Amniotic stem cell (primary cell): Measurements from ENCODE around the gene ACTN1.

Experiments
- DNase-seq: peaks from one replicate; lab custom pipeline; 2025; lab: John Stamatoyannopoulos, UW

ACTN1 gene

DNA sequence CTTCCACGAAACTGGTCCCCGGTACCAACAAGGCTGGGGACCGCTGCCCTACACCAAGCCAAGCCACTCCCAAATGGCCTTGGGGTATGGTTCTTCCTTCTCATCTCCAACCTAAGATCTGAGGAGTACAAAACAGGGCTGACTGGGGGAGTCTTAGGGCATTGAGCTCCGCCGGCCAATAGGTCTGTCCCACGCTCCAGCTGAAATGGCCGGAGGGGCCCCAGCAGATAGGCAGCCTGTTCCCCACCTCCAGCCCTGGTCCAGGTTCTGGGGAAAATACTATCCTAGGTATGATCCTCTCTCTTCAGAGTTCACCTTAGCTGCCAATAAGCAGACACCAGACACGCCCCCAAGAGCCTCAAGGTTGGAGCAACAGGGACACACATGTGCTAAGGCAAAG lies 90.2 kb downstream of the ACTN1 start:
- DNase-seq = no peak

DNA sequence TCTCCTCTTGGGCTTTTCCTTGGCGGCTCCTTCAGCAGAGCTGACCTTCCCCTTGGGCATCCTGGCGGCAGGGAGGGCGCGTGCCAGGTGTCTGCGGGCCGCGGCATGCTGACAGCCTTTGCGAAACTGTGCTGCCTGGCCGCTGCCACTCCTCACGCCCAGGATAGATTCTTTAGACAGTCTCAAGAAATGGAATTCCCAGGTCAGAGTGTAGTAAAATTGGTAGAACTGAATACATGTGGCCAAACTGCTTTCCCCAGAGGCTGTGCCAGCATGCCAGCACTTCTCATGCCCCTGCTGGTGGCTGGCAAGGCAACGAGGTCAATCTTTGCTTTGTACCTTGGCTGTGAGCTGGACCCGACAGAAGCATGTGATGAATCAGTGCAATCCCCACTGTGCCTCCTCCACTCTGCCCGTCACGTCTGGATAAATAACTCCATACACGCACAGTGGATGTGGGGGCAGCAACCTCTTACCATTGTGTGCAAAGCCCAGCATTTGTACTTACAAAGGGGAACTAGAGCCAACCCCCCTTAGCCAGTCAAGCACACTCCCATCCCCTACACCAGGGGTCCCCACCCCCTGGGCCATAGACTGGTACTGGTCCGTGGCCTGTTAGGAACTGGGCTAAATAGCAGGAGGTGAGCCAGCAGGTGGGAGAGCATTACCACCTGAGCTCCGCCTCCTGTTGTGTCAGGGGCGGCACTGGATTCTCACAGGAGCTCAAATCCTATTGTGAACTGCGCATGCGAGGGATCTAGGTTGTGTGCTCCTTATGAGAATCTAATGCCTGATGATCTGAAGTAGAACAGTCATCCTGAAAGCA lies 90.9 kb downstream of the ACTN1 start:
- DNase-seq = no peak

DNA sequence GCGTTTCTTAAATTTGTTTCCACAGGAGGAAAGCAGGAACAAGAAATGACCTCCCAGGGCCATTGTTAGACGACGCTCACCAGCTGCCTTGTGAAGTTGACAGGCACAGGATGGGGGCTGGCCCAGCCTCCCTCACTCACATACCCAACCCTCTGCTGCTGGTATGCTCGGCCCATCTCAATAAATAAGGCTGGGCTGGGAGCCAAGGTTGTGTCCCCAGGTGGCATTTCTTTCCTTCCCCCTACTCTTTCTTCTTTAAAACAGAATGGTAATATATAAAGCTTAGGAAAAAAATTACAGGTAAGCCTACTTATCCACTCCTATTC lies 93.0 kb downstream of the ACTN1 start:
- no peak for DNase-seq

DNA sequence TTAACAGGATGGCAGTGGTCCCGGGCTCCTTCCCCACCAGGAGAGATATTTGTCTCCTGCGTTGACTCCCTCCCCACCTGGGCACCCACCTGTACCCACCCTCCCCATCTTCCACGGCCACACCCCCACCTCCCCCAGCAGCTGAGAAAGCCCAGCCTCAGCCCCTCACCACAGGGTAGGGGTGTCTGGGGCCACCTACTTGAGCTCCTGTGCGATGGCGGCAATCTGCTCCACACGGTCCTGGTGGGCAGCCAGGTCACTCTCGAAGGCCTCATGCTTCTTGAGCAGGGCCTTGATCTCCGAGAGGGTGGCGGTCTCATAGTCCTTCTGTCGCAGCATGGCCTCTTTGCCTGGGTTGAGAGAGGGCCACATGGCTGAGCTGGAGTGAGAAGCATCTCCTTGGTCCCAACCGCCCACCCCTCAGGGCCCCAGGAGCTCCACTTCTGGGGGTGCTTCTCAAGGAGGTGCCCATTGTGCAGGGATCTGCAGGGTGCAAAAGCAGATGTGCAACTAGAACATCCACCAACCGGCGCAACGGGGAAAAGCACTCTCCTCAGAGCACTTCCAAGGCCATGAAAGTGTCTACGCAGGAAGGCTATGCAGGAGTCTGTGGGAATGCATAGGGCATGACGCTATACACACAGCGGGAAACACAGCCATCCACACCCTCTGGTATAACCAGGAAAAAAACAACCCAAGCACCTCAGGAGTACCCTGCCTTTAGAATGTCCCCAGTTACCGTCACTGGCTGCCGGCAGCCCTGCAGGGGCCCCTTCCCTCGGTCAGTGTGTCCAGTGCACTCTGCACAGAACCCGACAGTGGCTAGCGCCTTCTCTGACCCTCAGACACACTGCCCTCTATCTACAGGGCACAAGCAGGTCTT lies 93.6 kb downstream of the ACTN1 start:
- DNase-seq = no peak

DNA sequence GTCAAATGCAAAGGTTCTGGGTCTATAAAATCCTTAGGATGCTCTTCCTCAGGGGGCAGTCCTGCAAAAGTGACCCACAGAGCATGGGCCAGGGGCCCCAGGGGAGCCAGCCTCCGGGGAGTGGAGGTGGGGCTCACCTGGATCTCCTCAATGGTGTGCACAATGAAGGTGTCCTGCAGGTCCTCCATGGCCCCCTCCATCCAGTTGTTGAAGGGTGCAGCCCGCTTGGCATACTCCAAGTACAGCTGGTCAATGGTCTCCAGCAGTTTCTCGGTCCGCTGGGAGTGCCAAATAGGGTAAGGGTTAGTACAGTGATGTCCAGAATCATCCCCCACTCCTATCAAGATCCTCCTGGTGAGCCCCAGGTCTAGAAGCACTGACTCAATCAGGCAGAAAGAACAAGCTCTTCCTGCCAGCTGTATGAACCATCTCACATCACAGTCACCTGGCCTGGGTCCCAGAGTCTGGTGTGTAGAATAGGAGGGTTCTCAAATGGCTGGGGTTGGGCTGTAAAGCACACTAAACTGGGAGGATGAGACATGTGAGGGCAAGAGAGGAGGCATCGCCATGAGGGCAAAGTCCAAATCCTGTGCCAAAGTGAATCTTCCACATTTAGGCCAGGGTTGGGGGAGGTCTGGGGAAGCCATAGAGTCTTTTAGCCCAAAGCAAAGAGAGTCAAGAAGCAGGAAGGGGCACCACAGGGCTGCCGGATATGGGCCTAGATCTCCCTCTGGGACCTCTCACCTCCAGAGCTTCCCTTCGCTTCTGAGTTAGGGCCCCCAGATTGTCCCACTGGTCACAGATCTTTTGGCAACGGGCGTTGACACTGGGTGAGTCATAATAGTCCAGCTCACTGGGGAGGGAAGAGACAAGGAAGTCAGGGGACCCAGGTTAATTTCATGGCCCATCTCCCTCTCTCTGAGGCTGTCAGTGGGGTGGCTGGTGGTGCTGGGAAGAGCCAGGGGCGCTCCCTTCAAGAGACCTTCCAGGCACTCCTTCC lies 94.8 kb downstream of the ACTN1 start:
- DNase-seq = no peak

DNA sequence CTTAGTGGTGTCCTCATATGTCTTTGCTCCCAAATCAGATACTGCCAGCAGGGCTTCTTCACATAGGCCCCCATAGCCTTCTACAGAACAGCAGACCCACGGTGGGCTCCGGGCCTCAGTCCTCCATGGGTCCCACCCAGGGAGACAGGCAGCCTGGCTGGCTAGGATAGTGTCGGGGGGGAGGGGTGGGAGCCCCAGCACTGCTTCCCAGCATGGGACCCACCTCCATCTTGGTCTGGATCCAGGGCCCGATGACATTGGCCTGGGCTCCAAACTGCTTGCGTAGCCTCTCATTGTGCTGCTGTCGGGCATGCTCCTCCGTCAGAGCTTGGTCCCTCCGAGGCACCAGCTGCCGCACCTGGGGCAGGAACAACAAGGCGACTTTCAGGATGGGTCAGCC lies 96.9 kb downstream of the ACTN1 start:
- DNase-seq = no peak

DNA sequence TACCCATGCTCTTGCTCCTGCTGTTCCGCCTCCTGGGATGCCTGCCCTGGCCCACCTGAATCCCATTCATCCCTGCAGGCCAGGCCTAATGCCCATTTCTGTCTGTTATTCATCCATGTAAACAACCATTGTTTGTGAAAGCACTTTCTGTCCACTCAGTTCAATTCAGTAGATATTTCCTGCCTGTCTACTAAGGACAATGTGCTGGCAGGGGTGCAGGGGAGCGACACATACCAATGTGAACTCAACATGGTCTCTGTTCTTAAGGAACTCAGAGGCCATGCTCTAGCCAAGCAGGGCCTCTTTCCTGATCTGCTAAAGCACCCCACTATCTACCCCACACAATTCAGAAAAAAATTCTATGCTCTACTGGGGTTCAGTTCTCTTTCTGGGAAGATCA lies 97.7 kb downstream of the ACTN1 start:
- DNase-seq = no peak

DNA sequence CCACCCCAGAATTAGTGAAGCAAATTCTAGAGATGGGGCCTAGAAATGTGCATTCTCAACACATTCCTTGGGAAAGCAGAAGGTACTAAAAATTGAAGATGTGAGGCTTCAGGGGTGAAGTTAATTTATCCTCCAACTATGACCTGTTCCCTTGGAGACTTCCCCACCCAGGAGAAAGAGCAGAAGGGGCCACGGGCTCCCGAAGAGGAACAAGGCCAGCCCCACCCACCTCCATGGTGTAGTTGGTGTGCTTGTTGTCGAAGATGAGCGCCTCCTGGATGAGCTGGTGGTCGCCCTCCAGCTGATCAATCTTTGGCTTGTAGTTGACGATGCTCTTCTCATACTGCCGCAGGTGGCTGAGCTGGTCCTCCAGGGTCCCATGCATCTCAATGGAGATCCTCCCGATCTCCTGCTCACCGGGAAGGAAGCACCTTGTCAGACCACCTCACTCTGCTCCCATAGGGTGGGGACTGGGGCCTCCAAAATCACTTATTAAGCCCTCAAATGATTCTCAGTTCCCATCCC lies 98.5 kb downstream of the ACTN1 start:
- no peak for DNase-seq

DNA sequence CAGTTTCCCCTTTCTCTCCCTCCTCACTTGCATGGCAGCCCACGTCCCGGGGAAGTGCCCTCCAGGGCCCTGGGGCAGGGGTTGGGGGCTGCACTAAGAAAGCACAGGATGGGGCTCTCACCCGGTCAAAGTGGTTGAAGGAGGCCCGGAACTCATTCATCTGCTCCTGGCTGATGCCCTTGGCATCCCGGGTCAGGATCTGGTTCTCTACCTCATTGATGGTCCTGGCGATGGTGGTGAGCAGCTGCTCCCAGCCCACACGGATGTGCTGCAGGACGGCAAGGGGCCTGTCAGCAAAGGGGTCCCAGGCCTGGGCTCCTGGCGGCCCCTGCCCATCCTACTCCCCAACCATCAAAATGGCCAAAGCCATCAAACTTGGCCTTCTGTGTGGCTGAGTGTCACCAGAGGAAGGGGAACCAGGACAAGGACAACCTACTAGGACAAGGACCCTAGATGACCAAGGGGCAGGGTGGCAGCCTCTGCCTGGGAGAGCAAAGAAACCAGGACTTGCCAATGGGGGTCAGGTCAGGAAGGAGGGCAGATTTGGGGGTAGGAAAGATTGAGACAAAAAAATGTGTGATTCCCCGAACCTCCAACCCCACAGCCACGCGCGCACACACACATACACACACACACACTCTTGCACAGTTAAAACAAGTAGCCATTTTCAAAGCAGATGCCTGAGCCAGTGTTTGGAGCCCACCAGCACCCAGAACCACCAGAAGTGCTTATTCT lies 99.1 kb downstream of the ACTN1 start:
- DNase-seq = no peak

DNA sequence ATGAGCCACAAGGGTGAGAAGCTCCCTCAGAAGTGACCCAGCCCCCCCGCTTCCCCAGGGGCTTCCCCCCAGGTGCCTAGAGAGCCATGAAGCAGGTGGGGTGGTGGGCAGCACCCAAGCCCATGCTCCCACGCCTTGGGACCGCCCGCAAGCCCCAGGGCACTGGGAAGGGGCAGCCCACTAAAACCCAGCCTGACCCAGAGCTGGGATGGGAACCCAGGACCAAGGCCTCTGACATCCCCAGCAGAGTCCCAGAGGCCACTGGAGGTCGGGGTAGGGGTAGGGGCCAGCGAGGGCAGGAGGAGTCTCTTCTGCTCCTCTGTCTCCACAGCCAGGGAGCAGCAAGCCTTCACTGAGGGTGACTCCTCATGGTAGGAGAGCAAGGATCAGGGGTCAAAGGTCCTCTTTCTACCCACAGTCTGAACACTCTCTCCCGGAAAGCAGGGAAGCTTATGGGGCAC lies 99.8 kb downstream of the ACTN1 start:
- no peak for DNase-seq

DNA sequence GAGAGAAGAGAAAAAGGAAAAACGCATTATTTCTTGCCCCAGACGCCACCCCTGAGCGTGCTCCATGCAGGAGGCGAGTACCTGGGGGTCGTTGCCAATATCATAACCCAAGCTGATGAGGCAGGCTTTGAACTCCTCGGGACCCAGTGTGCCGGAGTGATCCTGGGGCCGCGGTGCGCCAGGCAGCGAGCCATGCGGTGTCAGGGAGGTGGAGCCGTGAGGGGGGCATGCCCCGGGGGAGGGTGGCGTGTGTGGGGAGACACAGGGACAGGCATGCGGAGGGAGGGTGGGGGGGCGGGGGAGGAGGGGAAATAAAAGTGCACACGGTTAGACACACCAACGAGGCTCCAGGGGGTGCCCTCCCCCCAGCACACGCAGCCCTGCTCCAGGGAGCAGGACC lies 100.2 kb downstream of the ACTN1 start:
- DNase-seq = no peak

DNA sequence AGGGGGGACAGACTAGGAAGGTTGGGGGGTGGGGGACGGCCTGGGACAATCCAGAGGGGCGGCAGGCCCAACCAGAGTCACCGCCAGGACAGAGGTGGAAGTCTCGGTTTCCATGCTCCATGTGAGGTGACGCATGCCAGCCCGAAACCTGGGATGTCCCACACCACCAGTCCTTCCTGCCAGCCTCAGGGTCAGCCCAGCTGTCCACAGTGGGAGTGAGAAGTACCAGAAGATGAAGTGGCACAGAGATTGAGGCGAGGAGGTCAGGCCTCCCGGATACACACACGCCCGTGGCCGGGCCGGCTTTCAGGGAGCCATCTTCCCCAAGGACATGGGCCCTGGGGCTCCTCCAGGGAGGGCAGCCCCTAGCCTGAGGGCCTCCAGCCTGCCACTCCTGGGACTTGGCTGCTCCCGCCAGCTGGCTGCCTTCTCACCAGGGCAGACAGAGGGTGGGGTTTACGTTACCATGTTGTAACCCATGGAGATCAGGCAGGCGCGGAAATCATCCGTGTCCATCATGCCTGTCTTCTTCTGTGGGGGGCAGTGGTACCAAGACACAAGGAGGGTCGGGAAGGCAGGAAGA lies 101.0 kb downstream of the ACTN1 start:
- DNase-seq = no peak

DNA sequence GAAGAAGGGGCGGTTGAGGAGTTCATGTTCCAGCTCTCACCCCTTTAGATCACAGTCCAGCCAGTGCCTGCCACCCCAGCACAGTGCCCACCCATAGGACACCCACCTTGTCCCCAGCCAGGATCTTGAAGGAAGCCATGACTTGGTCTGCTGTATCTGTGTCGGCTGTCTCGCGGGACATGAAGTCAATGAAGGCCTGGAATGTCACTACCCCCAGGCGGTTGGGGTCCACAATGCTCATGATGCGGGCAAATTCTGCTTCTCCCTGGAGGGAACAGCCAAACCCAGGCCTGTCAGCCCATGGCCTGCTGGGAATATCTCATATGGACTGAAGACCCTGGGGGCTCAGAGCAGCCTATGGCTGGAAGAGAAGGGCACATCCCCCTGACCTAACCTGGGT lies 102.1 kb downstream of the ACTN1 start:
- DNase-seq = no peak

DNA sequence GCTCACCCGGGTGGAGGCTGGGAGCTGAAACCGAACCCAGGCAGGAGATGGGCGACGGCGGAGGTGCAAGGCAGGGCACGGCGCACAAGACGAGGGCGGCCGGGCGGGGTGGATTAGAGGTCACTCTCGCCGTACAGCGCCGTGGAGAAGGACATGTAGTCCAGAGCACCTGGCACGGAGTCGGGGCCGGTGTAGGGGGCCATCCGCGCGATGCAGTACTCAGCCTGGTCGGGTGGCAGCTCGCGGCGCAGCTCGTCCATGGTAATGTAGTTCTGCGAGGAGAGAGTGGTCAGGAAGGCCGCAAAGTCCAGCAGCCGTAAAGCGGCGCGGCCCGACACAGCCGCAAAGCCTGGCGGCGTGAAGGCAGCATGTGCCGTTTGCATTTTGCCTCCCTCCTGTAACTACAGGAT lies 104.4 kb downstream of the ACTN1 start:
- DNase-seq = no peak

DNA sequence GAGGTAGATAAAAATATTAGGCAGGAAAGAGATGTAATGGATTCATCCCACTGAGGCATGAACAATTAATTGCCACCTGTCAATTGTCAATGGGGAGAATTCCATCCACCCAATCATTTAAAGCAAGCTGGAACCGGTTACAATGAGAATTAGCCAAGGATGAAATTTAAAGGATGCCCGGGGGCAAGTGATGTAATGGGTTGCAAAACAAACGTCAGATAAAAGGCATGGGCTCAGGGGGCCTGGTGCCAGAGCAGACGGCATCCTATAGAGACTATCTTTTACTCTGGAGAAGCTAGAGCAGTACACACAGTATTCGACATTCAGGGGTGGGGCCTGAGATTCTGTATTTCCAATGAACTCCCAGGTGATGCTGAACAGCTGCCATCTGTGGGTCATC lies 105.7 kb downstream of the ACTN1 start:
- DNase-seq = no peak

DNA sequence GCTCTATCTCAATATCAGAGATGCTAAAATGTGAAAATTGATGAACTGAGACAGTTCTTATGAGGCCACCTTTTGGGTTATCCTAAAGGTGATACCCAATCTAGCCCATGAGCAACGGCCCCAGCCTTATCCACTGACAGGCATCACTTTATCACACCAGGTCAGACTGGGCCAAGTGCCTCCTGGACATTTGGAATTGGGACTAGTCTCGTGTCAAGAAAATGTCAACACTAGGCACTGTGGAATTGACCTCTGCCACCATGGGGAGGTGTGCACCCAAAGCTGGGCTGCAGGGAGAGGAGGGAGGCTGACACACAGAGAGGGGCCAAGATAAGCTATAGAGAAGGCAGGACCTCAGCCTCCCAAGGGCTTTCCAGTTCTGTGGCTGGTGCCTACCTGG lies 107.7 kb downstream of the ACTN1 start:
- DNase-seq = no peak

DNA sequence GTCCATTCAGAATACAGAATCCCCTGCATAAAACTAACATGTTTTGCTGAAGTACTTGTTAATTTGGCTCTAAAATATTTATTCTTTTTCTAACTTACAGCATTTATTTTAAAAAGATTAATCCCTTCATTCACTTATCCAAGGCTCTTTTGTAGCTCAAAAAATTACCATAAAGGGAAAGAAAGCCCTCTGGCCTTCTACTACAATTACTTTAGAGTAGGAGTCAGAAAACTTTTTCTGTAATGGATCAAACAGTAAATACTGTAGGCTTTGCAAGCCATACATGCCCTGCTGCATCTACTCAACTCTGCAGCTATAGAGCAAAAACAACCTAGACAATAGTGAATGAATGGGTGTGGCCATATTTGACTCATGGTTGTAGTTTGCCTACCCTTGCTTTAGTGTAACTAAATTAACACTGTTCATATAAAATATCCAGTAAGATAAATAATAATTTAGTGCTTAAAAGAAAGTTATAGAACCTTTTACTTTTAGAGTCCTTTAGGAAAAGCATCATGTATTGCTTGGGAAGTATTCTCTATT lies 112.0 kb downstream of the ACTN1 start:
- no peak for DNase-seq

DNA sequence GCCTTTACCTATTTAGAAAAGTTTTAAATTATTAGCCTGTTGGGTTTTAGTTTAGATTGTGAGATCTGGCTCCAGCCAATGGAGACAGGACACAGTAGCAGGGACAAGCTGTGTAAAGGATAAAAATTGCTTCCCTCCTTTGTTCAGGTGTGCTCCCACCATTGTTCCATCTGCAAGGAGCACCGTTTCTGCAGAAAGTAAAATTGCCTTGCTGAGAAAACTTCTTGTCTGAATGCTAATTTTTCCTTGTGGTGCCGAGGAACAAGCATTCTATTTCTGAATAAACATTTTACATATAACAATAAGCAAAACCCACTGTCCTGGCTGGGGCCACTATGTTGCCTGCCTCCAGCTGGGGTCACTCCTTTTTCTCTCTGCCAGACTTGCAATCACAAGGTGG lies 113.6 kb downstream of the ACTN1 start:
- no peak for DNase-seq

DNA sequence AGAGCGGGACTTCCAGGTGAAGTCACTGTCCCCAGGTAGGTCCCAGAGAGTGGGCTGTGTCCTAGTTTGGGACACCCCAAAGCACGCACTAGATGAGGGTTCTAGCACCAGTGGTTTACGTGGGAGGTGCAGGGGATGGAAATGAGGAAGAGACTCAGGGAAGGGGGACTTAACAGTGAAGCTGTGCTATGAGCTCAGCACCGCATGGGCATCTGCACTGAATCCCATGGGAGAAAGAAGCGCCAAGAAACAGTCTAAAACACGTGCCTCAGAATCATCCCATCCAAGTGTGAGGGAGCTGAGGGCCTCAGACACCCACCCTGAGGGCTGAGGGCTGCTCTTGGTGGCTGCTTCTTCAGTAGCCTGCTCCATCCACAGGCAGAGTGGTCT lies 114.7 kb downstream of the ACTN1 start:
- DNase-seq = no peak

DNA sequence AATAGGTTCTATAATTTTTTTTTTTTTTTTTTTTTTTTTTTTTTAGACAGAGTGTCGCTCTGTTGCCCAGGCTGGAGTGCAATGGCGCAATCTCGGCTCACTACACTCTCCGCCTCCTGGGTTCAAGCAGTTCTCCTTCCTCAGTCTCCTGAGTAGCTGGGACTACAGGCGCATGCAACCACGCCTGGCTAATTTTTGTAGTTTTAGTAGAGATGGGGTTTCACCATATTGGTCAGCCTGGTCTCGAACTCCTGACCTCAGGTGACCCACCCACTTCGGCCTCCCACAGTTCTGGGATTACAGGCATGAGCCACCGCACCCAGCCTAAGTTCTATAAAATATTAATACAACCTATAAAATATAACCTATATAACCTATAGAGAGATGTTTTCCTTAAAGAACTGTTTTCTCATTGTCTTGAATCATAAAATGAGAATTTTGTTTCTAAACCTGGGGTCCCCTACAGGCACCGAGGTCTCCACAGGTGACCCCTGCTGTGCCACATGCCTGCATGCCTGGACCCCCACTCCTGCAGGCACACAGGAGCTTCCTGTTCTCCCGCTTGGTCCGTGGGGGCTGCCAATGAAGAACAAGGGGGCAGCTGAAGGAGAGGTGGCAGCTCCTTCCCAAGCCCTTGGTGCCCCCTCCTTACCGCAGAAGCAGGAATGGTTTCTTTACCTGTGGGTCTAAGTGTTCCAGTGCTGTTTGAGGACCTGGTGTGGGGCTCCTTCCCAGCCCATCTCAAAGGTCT lies 115.3 kb downstream of the ACTN1 start:
- no peak for DNase-seq
